K562 (cell line): ENCODE data around the gene PTPN1. TPM values are rescaled to one million over a fixed set of nuclear protein-coding genes. Genes with fewer than 3 reads are reported as not detected.

Experiments
- CLOCK ChIP-seq: fragments of 250-450 bp; sonication (Bioruptor Pico); IDR thresholded peaks from 2 replicates; pipeline ENCODE4 v1.4.0; 2020; ENCODE audit warnings: mild to moderate bottlenecking, moderate library complexity, borderline replicate concordance
- CREB5 ChIP-seq: fragments of 250-450 bp; sonication (Bioruptor Pico); IDR thresholded peaks from 2 replicates; pipeline ENCODE4 v1.5.0; 2020; ENCODE audit warnings: mild to moderate bottlenecking
- GABPB1 ChIP-seq: sonication (generic); formaldehyde crosslinking; IDR thresholded peaks from 2 replicates; pipeline ENCODE4 v1.8.0; 2022; ENCODE audit warnings: mild to moderate bottlenecking, missing genetic modification reagents
- MCM5 ChIP-seq: fragments of 450-650 bp; IDR thresholded peaks from 2 replicates; pipeline ENCODE4 v1.6.1; 2016; ENCODE audit warnings: low read depth
- REST ChIP-seq, 2 experiments: fragments of 450-650 bp; formaldehyde crosslinking in 1 of 2; IDR thresholded peaks; 2 replicates each; pipeline versions ENCODE4 v1.4.0 to v1.6.1; 2014 to 2020; ENCODE audit warnings: mild to moderate bottlenecking in 2 of 2, borderline replicate concordance in 1 of 2, low read depth in 1 of 2
- SNIP1 ChIP-seq: fragments of 450-650 bp; IDR thresholded peaks from 2 replicates; pipeline ENCODE4 v1.7.1; 2017; ENCODE audit warnings: low read depth, mild to moderate bottlenecking
- TAF7 ChIP-seq: fragments of 450-650 bp; IDR thresholded peaks from 2 replicates; pipeline ENCODE4 v1.6.1; 2016; ENCODE audit warnings: missing genetic modification characterization, missing compliant biosample characterization
- ZNF512 ChIP-seq: IDR thresholded peaks from 2 replicates; pipeline ENCODE4 v1.6.1; 2016; ENCODE audit warnings: missing genetic modification characterization, missing compliant biosample characterization
- polyA plus RNA-seq, 8 experiments: library from polyadenylated mRNA; depleted of rRNA in 4 of 8; stranded (reverse) in 5 of 8; unstranded in 3 of 8; fragments of >200 nt; fragmentation: Nextera tagmentation in 2 of 8; fragmentation: Illumina TruSeq in 1 of 8; extraction: Ambion mirVana in 2 of 8; extraction: Trizol in 1 of 8; gene quantifications; 2 replicates each; pipeline versions ENCODE4 v1.2.1 to v1.2.3, GENCODE V29; 2011 to 2014; ENCODE audit warnings: inconsistent platforms in 1 of 8, missing spikeins in 1 of 8
- total RNA-seq, 7 experiments: library from RNA; depleted of rRNA in 6 of 7; stranded (reverse); fragments of >200 nt in 6 of 7; fragmentation: Illumina TruSeq in 2 of 7; extraction: Trizol in 2 of 7; gene quantifications; 2 replicates each; pipeline versions ENCODE4 v1.2.1 to v1.2.3, GENCODE V29; 2011 to 2021; ENCODE audit warnings: low replicate concordance in 1 of 7

PTPN1 gene
- total and polyA plus RNA-seq, 9 of the 15 experiments (the other 6 are each of a cell fraction or from before 2014, with no cell fraction given), result 11.0 to 85.3 (median 54.0) TPM

GRCh38 chr20:50482396-50482981, 27.7 kb upstream of the PTPN1 start (continued):
- TF ChIP-seq ZNF512 (tag) (no peak), GABPB1 (no peak), MCM5 (no peak), CREB5 (CRISPR knock-in tag) (no peak), CLOCK (CRISPR knock-in tag) (no peak), TAF7 (tag) (peak; percentile 42; the same call in 1 of the 2 replicates), REST (IDR thresholded peaks at IDR 0.05; ENCODE audit: borderline replicate concordance) (no peak), REST (CRISPR knock-in tag; IDR thresholded peaks at IDR 0.05; ENCODE audit: low read depth) (no peak), SNIP1 (no peak)
